Non-pigmented ciliary epithelial cell (primary cell): Measurements from ENCODE around the gene ADORA1.

Experiments
- DNase-seq: peaks from one replicate; pipeline ENCODE4 v3.0.0-alpha.2; 2010; ENCODE audit warnings: low read depth

The ADORA1 gene

GRCh38 chr1:203213126-203213525 lies 85.6 kb downstream of the ADORA1 start:
- DNase-seq, result no peak

GRCh38 chr1:203214871-203215270 lies 87.3 kb downstream of the ADORA1 start:
- DNase-seq, result no peak

- no peak for DNase-seq
Measured at GRCh38 chr1:203215573-203215972, 88.0 kb downstream of the ADORA1 start.

GRCh38 chr1:203216274-203217138 lies 89.0 kb downstream of the ADORA1 start:
- no peak for DNase-seq
